ENCODE data around the gene TSTD2. TPM values are rescaled to one million over a fixed set of nuclear protein-coding genes. Genes with fewer than 3 reads are reported as not detected.

TSTD2 gene
- total RNA-seq, 1 experiment from 2014 or later: 16.8 TPM

GRCh38 chr9:97553841-97554240 lies 79.3 kb downstream of the TSTD2 start:
- Mint-ChIP-seq H3K4me1 (peaks cover 19% of the 10 kb centered on the region), H3K9me3 (no peaks in the 10 kb centered on the region), H3K36me3 (no peaks in the 10 kb centered on the region), H3K27ac (no peak overlapping the region), H3K27me3 (ENCODE audit: low read depth) (no peaks in the 10 kb centered on the region), H3K4me3 (no peak overlapping the region)
- DNase-seq (ENCODE audit: low spot score): no peak
- ChIA-PET POLR2A (no interaction called here), CTCF (no interaction called here)
- no peak for ATAC-seq
- TF ChIP-seq PRDM15 (CRISPR knock-in tag; IDR thresholded peaks at IDR 0.05) (no peak), MLX (CRISPR knock-in tag; IDR thresholded peaks at IDR 0.05) (no peak), NFATC4 (CRISPR knock-in tag; IDR thresholded peaks at IDR 0.05) (no peak), TP53 (CRISPR knock-in tag; IDR thresholded peaks at IDR 0.05) (no peak), TEAD1 (CRISPR knock-in tag; IDR thresholded peaks at IDR 0.05) (no peak), HMGXB4 (CRISPR knock-in tag; IDR thresholded peaks at IDR 0.05) (no peak), ZNF425 (CRISPR knock-in tag; conservative IDR thresholded peaks at IDR 0.05) (no peak), TCF7 (CRISPR knock-in tag; IDR thresholded peaks at IDR 0.05; ENCODE audit: low read depth) (no peak), ATF1 (CRISPR knock-in tag; IDR thresholded peaks at IDR 0.05) (no peak), FOXJ3 (CRISPR knock-in tag; IDR thresholded peaks at IDR 0.05; ENCODE audit: borderline replicate concordance) (no peak), AR (CRISPR knock-in tag; IDR thresholded peaks at IDR 0.05) (no peak), ESRRA (CRISPR knock-in tag; IDR thresholded peaks at IDR 0.05; ENCODE audit: borderline replicate concordance) (no peak), ATF2 (CRISPR knock-in tag; IDR thresholded peaks at IDR 0.05; ENCODE audit: borderline replicate concordance, low read depth) (no peak)
